Activated naive CD8-positive, alpha-beta T cell treated with anti-CD3 and anti-CD28 coated beads for 36 hours (primary cell): ENCODE measurements around the gene IRAK3. TPM values are rescaled to one million over a fixed set of nuclear protein-coding genes. Genes with fewer than 3 reads are reported as not detected.
A peak's percentile ranks its signal among the peaks of the same experiment; 100 is the strongest.
"Not testable (repeated sequence)": the region's sequence is repeated elsewhere in the genome, so short reads cannot be mapped to it uniquely, and the experiment has no call there.

Experiments
- DNase-seq: peaks from one replicate; pipeline ENCODE4 v3.0.0; 2021
- H3K27ac Mint-ChIP-seq: one replicate; pipeline ENCODE4 v1.8.0; 2022; ENCODE audit warnings: mild to moderate bottlenecking, moderate library complexity, mixed read lengths
- H3K27me3 Mint-ChIP-seq: one replicate; pipeline ENCODE4 v1.8.0; 2022; ENCODE audit warnings: mild to moderate bottlenecking, mixed read lengths
- H3K36me3 Mint-ChIP-seq: one replicate; pipeline ENCODE4 v1.8.0; 2021; ENCODE audit warnings: mild to moderate bottlenecking, mixed read lengths
- H3K4me1 Mint-ChIP-seq: one replicate; pipeline ENCODE4 v1.8.0; 2021; ENCODE audit warnings: mixed read lengths
- H3K4me3 Mint-ChIP-seq: one replicate; pipeline ENCODE4 v1.8.0; 2022; ENCODE audit warnings: mild to moderate bottlenecking, moderate library complexity, mixed read lengths
- H3K9me3 Mint-ChIP-seq: one replicate; pipeline ENCODE4 v1.8.0; 2022; ENCODE audit warnings: mixed read lengths
- total RNA-seq, 2 experiments: library from RNA; stranded (reverse); gene quantifications; one replicate each; pipeline ENCODE4 v1.2.3, GENCODE V29; 2021

The IRAK3 gene
- total RNA-seq, 2 experiments from 2014 or later = 0.30 to 0.33 TPM

- no peaks in the 10 kb centered on the region for H3K9me3 Mint-ChIP-seq
- H3K4me3 Mint-ChIP-seq = no peak overlapping the region
- DNase-seq = no peak
- peaks cover 2% of the 10 kb centered on the region for H3K4me1 Mint-ChIP-seq
- H3K27ac Mint-ChIP-seq = no peak overlapping the region
- peaks cover 80% of the 10 kb centered on the region for H3K27me3 Mint-ChIP-seq
- no peaks in the 10 kb centered on the region for H3K36me3 Mint-ChIP-seq
Observed at GRCh38 chr12:66189889-66190288, 875 bp downstream of the IRAK3 start.

GRCh38 chr12:66190519-66191370 is 1.7 kb downstream of the IRAK3 start:
- H3K4me3 Mint-ChIP-seq = no peak overlapping the region

GRCh38 chr12:66191547-66192126 is 2.6 kb downstream of the IRAK3 start:
- no peak for DNase-seq
- Mint-ChIP-seq H3K27me3 (peaks cover 76% of the 10 kb centered on the region), H3K4me3 (no peak overlapping the region), H3K27ac (no peak overlapping the region), H3K9me3 (no peaks in the 10 kb centered on the region), H3K4me1 (peaks cover 2% of the 10 kb centered on the region), H3K36me3 (no peaks in the 10 kb centered on the region)

More at GRCh38 chr12:66190519-66191370, 1.7 kb downstream of the IRAK3 start:
- Mint-ChIP-seq H3K9me3 (no peaks in the 10 kb centered on the region), H3K4me1 (peaks cover 2% of the 10 kb centered on the region), H3K36me3 (no peaks in the 10 kb centered on the region), H3K27me3 (peaks cover 82% of the 10 kb centered on the region), H3K27ac (no peak overlapping the region)
- no peak for DNase-seq

- Mint-ChIP-seq H3K4me3 (no peak overlapping the region), H3K36me3 (peaks cover 2% of the 10 kb centered on the region), H3K27me3 (peaks cover 56% of the 10 kb centered on the region), H3K27ac (no peak overlapping the region), H3K4me1 (peaks cover 10% of the 10 kb centered on the region), H3K9me3 (no peaks in the 10 kb centered on the region)
- no peak for DNase-seq
Observed at GRCh38 chr12:66194122-66194521, 5.1 kb downstream of the IRAK3 start.

GRCh38 chr12:66195242-66195641 is 6.2 kb downstream of the IRAK3 start:
- Mint-ChIP-seq H3K27me3 (peaks cover 51% of the 10 kb centered on the region), H3K9me3 (peaks cover 4% of the 10 kb centered on the region), H3K4me1 (peaks cover 7% of the 10 kb centered on the region), H3K4me3 (no peak overlapping the region), H3K27ac (no peak overlapping the region), H3K36me3 (peaks cover 5% of the 10 kb centered on the region)
- DNase-seq = no peak

- peaks cover 42% of the 10 kb centered on the region for H3K27me3 Mint-ChIP-seq
- peaks cover 7% of the 10 kb centered on the region for H3K4me1 Mint-ChIP-seq
Observed at GRCh38 chr12:66196806-66197205, 7.8 kb downstream of the IRAK3 start.

GRCh38 chr12:66197495-66197921 is 8.5 kb downstream of the IRAK3 start:
- no peak overlapping the region for H3K27ac Mint-ChIP-seq
- no peak for DNase-seq
- H3K4me1 Mint-ChIP-seq = peaks cover 7% of the 10 kb centered on the region
- peaks cover 9% of the 10 kb centered on the region for H3K36me3 Mint-ChIP-seq
- peaks cover 8% of the 10 kb centered on the region for H3K9me3 Mint-ChIP-seq
- peaks cover 42% of the 10 kb centered on the region for H3K27me3 Mint-ChIP-seq
- H3K4me3 Mint-ChIP-seq = no peak overlapping the region

More at GRCh38 chr12:66196806-66197205, 7.8 kb downstream of the IRAK3 start:
- H3K36me3 Mint-ChIP-seq = peaks cover 9% of the 10 kb centered on the region
- DNase-seq = no peak
- H3K27ac Mint-ChIP-seq = no peak overlapping the region
- H3K4me3 Mint-ChIP-seq = no peak overlapping the region
- H3K9me3 Mint-ChIP-seq = peaks cover 8% of the 10 kb centered on the region

GRCh38 chr12:66199141-66199540 is 10.1 kb downstream of the IRAK3 start:
- DNase-seq = no peak
- Mint-ChIP-seq H3K27me3 (peaks cover 30% of the 10 kb centered on the region), H3K36me3 (peaks cover 9% of the 10 kb centered on the region), H3K27ac (no peak overlapping the region), H3K4me3 (no peak overlapping the region), H3K9me3 (peaks cover 8% of the 10 kb centered on the region), H3K4me1 (peaks cover 17% of the 10 kb centered on the region)

GRCh38 chr12:66199831-66200509 is 11.0 kb downstream of the IRAK3 start:
- DNase-seq = no peak
- peaks cover 25% of the 10 kb centered on the region for H3K4me1 Mint-ChIP-seq
- peaks cover 9% of the 10 kb centered on the region for H3K36me3 Mint-ChIP-seq
- H3K27ac Mint-ChIP-seq = no peak overlapping the region
- peaks cover 8% of the 10 kb centered on the region for H3K9me3 Mint-ChIP-seq
- no peak overlapping the region for H3K4me3 Mint-ChIP-seq
- H3K27me3 Mint-ChIP-seq = peaks cover 24% of the 10 kb centered on the region

GRCh38 chr12:66203820-66204219 is 14.8 kb downstream of the IRAK3 start:
- H3K9me3 Mint-ChIP-seq = peaks cover 12% of the 10 kb centered on the region
- peaks cover 20% of the 10 kb centered on the region for H3K4me1 Mint-ChIP-seq
- peak overlapping the region; percentile 61 for H3K27ac Mint-ChIP-seq
- H3K4me3 Mint-ChIP-seq = no peak overlapping the region
- peaks cover 30% of the 10 kb centered on the region for H3K27me3 Mint-ChIP-seq
- peaks cover 7% of the 10 kb centered on the region for H3K36me3 Mint-ChIP-seq
- DNase-seq = no peak

GRCh38 chr12:66206141-66206540 is 17.1 kb downstream of the IRAK3 start:
- H3K27me3 Mint-ChIP-seq = peaks cover 32% of the 10 kb centered on the region
- DNase-seq = no peak
- H3K27ac Mint-ChIP-seq = no peak overlapping the region
- H3K4me1 Mint-ChIP-seq = peaks cover 20% of the 10 kb centered on the region
- H3K4me3 Mint-ChIP-seq = no peak overlapping the region
- peaks cover 1% of the 10 kb centered on the region for H3K36me3 Mint-ChIP-seq
- H3K9me3 Mint-ChIP-seq = peaks cover 6% of the 10 kb centered on the region

GRCh38 chr12:66210840-66211239 is 21.8 kb downstream of the IRAK3 start:
- no peak overlapping the region for H3K27ac Mint-ChIP-seq
- H3K36me3 Mint-ChIP-seq = no peaks in the 10 kb centered on the region
- H3K4me1 Mint-ChIP-seq = peaks cover 5% of the 10 kb centered on the region
- peaks cover 5% of the 10 kb centered on the region for H3K9me3 Mint-ChIP-seq
- peaks cover 42% of the 10 kb centered on the region for H3K27me3 Mint-ChIP-seq
- no peak for DNase-seq
- H3K4me3 Mint-ChIP-seq = no peak overlapping the region

- H3K4me1 Mint-ChIP-seq, H3K4me3 Mint-ChIP-seq: not testable (repeated sequence)
- H3K27me3 Mint-ChIP-seq = peaks cover 46% of the 10 kb centered on the region
Observed at GRCh38 chr12:66211573-66211972, 22.6 kb downstream of the IRAK3 start.

GRCh38 chr12:66213011-66213410 is 24.0 kb downstream of the IRAK3 start:
- DNase-seq, H3K36me3 Mint-ChIP-seq, H3K4me1 Mint-ChIP-seq, H3K27ac Mint-ChIP-seq, H3K9me3 Mint-ChIP-seq, H3K4me3 Mint-ChIP-seq: not testable (repeated sequence)
- peaks cover 34% of the 10 kb centered on the region for H3K27me3 Mint-ChIP-seq

More at GRCh38 chr12:66211573-66211972, 22.6 kb downstream of the IRAK3 start:
- DNase-seq, H3K27ac Mint-ChIP-seq, H3K9me3 Mint-ChIP-seq, H3K36me3 Mint-ChIP-seq: not testable (repeated sequence)

- H3K4me3 Mint-ChIP-seq = no peak overlapping the region
- peaks cover 10% of the 10 kb centered on the region for H3K9me3 Mint-ChIP-seq
- no peaks in the 10 kb centered on the region for H3K36me3 Mint-ChIP-seq
- H3K4me1 Mint-ChIP-seq = peaks cover 3% of the 10 kb centered on the region
- no peak overlapping the region for H3K27ac Mint-ChIP-seq
- DNase-seq = no peak
- peaks cover 17% of the 10 kb centered on the region for H3K27me3 Mint-ChIP-seq
Observed at GRCh38 chr12:66217342-66217917, 28.4 kb downstream of the IRAK3 start.
